ENCODE measurements around the gene GPHB5. TPM values are rescaled to one million over a fixed set of nuclear protein-coding genes. Genes with fewer than 3 reads are reported as not detected.
A peak's percentile ranks its signal among the peaks of the same experiment; 100 is the strongest.

Gene GPHB5
- total and polyA plus RNA-seq, 2 experiments from 2014 or later = not detected

DNA sequence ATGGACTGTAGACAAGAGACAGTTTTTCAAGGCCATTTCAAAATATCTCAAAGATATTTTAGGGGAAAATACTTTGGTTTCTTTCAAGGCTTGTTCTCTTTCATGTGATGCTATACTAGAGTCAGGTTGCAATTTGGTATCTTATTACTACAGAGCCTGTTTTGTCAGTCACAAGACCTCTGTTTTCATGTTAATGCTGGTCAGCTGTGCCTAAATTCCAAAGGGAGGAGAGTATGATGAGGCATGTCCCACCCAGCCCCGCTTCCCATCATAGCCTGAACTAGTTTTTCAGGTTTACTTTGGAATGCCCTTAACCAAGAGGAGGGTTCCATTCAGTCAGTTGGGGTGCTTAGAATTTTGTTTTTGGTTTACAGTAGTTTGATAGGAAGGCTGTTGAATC is 52.6 kb downstream of the GPHB5 start:
- no peaks in the 10 kb centered on the region for H3F3A ChIP-seq (replicated peaks; ENCODE audit: low read depth)
- no peak overlapping the region for H3K4me2 ChIP-seq
- H4K20me1 ChIP-seq (replicated peaks; ENCODE audit: insufficient read depth) = no peaks in the 10 kb centered on the region
- H3K27ac ChIP-seq (ENCODE audit: low read depth) = no peak overlapping the region
- H3K4me3 ChIP-seq = no peak overlapping the region
- Mint-ChIP-seq H3K27me3 (ENCODE audit: insufficient read depth, low read depth, poor library complexity) (no peaks in the 10 kb centered on the region), H3K4me3 (no peak overlapping the region), H3K36me3 (ENCODE audit: low read depth) (peaks cover 25% of the 10 kb centered on the region), H3K9me3 (peaks cover 30% of the 10 kb centered on the region), H3K27ac (peak overlapping the region; percentile 10; the same call in 1 of the 2 replicates), H3K4me1 (peaks cover 7% of the 10 kb centered on the region; the same call in 1 of the 3 replicates)
- no peaks in the 10 kb centered on the region for H3K4me1 ChIP-seq (ENCODE audit: insufficient read depth)
- no peaks in the 10 kb centered on the region for H3K36me3 ChIP-seq (ENCODE audit: insufficient read depth)
- ATAC-seq (peak; percentile 72), DNase-seq (ENCODE audit: low spot score) (peak; percentile 77)
- H3K79me2 ChIP-seq (replicated peaks; ENCODE audit: insufficient read depth) = no peaks in the 10 kb centered on the region
- no peak for TF ChIP-seq CREB1 (CRISPR knock-in tag; IDR thresholded peaks at IDR 0.05; ENCODE audit: low read depth)
- TF ChIP-seq EZH2 (IDR thresholded peaks at IDR 0.05; ENCODE audit: low read depth, unreplicated experiment) = no peak
- TF ChIP-seq, protein P1, sequence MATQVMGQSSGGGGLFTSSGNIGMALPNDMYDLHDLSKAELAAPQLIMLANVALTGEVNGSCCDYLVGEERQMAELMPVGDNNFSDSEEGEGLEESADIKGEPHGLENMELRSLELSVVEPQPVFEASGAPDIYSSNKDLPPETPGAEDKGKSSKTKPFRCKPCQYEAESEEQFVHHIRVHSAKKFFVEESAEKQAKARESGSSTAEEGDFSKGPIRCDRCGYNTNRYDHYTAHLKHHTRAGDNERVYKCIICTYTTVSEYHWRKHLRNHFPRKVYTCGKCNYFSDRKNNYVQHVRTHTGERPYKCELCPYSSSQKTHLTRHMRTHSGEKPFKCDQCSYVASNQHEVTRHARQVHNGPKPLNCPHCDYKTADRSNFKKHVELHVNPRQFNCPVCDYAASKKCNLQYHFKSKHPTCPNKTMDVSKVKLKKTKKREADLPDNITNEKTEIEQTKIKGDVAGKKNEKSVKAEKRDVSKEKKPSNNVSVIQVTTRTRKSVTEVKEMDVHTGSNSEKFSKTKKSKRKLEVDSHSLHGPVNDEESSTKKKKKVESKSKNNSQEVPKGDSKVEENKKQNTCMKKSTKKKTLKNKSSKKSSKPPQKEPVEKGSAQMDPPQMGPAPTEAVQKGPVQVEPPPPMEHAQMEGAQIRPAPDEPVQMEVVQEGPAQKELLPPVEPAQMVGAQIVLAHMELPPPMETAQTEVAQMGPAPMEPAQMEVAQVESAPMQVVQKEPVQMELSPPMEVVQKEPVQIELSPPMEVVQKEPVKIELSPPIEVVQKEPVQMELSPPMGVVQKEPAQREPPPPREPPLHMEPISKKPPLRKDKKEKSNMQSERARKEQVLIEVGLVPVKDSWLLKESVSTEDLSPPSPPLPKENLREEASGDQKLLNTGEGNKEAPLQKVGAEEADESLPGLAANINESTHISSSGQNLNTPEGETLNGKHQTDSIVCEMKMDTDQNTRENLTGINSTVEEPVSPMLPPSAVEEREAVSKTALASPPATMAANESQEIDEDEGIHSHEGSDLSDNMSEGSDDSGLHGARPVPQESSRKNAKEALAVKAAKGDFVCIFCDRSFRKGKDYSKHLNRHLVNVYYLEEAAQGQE (IDR thresholded peaks at IDR 0.05; ENCODE audit: unreplicated experiment) = no peak
- no peak for TF ChIP-seq NANOG (IDR thresholded peaks at IDR 0.05; ENCODE audit: borderline replicate concordance)
- no peak for TF ChIP-seq EZH2phosphoT487 (IDR thresholded peaks at IDR 0.05; ENCODE audit: unreplicated experiment)
- TF ChIP-seq ZNF114 (CRISPR knock-in tag; IDR thresholded peaks at IDR 0.05) = no peak
- no peak for TF ChIP-seq ZNF331 (CRISPR knock-in tag; IDR thresholded peaks at IDR 0.05; ENCODE audit: low read depth)
- no peak for TF ChIP-seq JUNB (IDR thresholded peaks at IDR 0.05; ENCODE audit: unreplicated experiment)
- no peaks in the 10 kb centered on the region; the same call in 1 of the 2 replicates for H3K9me2 ChIP-seq (ENCODE audit: insufficient read depth)
- H3K27me3 ChIP-seq (ENCODE audit: insufficient read depth) = no peaks in the 10 kb centered on the region
- H2AFZ ChIP-seq = no peak overlapping the region

Other genes with a start within 250 kb of the GPHB5 start
- 0.17 TPM in 1 of 2 replicates, not detected in the other for gene RHOJ, start 114.5 kb downstream of the GPHB5 start, total RNA-seq (2014; rRNA removed; shearing (Covaris generic))
- gene RHOJ, start 114.5 kb downstream of the GPHB5 start, polyA plus RNA-seq (2016; fragmentation: Nextera tagmentation; extraction: Ambion mirVana) = not detected in 2 replicates
- 45.5 and 52.2 TPM in 2 replicates for gene PPP2R5E, start 224.4 kb upstream of the GPHB5 start, total RNA-seq (2014; rRNA removed; shearing (Covaris generic))
- gene PPP2R5E, start 224.4 kb upstream of the GPHB5 start, polyA plus RNA-seq (2016; fragmentation: Nextera tagmentation; extraction: Ambion mirVana) = 37.8 and 40.9 TPM in 2 replicates

All from GM23338 (cell line).